BJ (cell line): ENCODE measurements around the gene ARAP1. TPM values are rescaled to one million over a fixed set of nuclear protein-coding genes. Genes with fewer than 3 reads are reported as not detected.

ENCODE experiments used
- CTCF ChIA-PET: fragments of 350-600 bp; formaldehyde crosslinking; extraction: SDS; loops from one replicate; lab custom pipeline; 2021; ENCODE audit warnings: antibody characterized with exemption, inconsistent platforms; lab: Yijun Ruan, JAX
- POLR2A ChIA-PET: fragments of 300-600 bp; sonication (Branson Sonifier 250); formaldehyde crosslinking; extraction: SDS; loops from one replicate; lab custom pipeline; 2021; ENCODE audit warnings: antibody characterized with exemption; lab: Charles Lee
- DNase-seq: peaks from one replicate; pipeline ENCODE4 v3.0.0-alpha.2; 2011; ENCODE audit warnings: low read depth
- H3K27me3 ChIP-seq: 2 replicates; pipeline ENCODE4 v1.6.0; 2011; ENCODE audit warnings: low read length; ENCODE audit not compliant: control insufficient read depth, insufficient read depth
- H3K36me3 ChIP-seq: 2 replicates; pipeline ENCODE4 v1.5.1; 2011; ENCODE audit warnings: low read length; ENCODE audit not compliant: control insufficient read depth, insufficient read depth
- H3K4me3 ChIP-seq: 2 replicates; pipeline ENCODE4 v1.5.1; 2011; ENCODE audit warnings: low read depth, mild to moderate bottlenecking, control low read depth, low read length
- polyA plus RNA-seq: library from polyadenylated mRNA; depleted of rRNA; stranded (reverse); fragments of >200 nt; gene quantifications from 2 replicates; pipeline ENCODE4 v1.2.3, GENCODE V29; 2011
- TF ChIP-seq, protein P1 (sequence below): IDR thresholded peaks from 2 replicates; pipeline ENCODE4 v1.5.1; 2011; ENCODE audit warnings: low read depth, mild to moderate bottlenecking, control low read depth, inconsistent platforms, low read length, moderate library complexity; ENCODE audit not compliant: insufficient read depth

The ARAP1 gene
- polyA plus RNA-seq, 1 experiment: 74.5 TPM

DNA sequence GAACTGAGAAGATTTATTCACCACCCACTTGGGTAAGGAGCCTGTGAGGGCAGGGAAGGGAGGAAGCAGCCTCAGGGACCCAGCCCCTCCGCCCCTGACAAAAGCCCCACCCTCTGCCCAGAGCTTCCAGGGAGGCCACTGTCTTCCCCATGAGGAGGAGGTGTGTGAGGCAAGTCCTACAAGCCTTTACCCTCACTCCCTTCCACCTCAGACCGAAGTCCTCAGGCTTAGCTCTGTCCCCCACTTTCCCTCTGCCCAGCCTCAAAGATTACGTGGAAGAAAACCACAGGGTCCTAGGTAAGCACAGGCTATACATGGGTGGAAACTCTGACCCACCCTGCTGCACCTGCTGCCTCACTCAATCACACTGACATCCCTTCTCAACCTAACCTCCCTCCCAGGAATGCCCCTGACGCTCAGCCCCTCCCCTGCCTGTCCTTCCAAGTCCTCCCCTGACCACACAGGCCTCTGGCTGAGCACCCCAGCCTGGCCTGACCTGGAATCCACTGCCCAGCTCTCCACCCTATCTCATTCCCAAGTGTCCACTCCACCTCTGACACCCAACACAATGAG is 3.6 kb upstream of the ARAP1 start:
- Histone ChIP-seq H3K27me3 (no peaks in the 10 kb centered on the region), H3K4me3 (no peak overlapping the region), H3K36me3 (no peaks in the 10 kb centered on the region)
- no peak for DNase-seq
- ChIA-PET CTCF (no interaction called here), POLR2A (no interaction called here)
- TF ChIP-seq, protein P1, sequence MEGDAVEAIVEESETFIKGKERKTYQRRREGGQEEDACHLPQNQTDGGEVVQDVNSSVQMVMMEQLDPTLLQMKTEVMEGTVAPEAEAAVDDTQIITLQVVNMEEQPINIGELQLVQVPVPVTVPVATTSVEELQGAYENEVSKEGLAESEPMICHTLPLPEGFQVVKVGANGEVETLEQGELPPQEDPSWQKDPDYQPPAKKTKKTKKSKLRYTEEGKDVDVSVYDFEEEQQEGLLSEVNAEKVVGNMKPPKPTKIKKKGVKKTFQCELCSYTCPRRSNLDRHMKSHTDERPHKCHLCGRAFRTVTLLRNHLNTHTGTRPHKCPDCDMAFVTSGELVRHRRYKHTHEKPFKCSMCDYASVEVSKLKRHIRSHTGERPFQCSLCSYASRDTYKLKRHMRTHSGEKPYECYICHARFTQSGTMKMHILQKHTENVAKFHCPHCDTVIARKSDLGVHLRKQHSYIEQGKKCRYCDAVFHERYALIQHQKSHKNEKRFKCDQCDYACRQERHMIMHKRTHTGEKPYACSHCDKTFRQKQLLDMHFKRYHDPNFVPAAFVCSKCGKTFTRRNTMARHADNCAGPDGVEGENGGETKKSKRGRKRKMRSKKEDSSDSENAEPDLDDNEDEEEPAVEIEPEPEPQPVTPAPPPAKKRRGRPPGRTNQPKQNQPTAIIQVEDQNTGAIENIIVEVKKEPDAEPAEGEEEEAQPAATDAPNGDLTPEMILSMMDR: no peak

DNA sequence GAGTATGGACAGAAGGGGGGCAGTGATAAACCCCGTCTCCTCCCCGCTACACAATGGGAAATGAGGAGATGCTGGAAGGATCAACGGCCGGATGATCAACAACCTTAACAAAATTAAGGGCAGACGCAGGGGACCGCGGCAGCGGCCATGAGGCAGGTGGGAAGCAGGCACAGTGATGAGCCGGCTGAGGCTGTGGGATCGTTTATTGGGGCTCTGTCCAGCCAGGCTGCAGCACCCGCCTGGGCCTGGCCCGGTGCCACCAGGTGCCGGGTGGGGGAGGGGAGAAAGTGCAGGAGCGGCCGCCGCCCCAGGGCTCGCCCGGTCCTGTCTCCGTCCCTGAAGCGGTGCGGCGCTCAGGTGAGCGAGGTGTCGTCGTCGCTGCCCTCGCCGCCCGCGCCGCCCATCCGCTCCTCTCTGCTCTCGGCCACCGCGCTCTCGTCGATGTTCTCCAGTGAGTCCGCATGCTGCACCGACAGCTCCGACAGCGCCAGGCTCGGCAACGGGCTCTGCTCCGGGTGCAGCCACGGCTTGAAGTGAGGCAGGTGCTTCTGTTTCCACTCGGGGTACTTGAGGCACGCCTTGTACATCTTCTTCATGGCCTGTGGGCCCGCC is 2.4 kb upstream of the ARAP1 start:
- Histone ChIP-seq H3K36me3 (no peaks in the 10 kb centered on the region), H3K4me3 (no peak overlapping the region), H3K27me3 (no peaks in the 10 kb centered on the region)
- TF ChIP-seq, protein P1: no peak
- ChIA-PET CTCF (no interaction called here), POLR2A (no interaction called here)
- no peak for DNase-seq

DNA sequence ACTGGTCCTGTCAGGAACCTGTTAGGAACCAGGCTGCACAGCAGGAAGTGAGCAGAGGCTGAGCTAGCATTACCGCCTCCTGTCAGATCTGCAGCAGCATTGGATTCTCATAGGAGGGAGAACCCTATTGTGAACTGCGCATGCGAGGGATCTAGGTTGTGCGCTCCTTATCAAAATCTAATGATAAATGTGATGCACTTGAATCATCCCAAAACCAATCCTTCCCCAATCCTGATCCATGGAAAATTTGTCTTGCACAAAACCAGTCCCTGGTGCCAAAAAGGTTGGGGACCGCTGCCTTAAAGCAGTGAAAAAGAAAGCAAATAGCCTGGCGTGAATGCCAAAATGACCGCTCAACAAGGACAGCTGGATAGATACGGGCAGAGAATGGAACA is 1.9 kb upstream of the ARAP1 start:
- no peak overlapping the region for H3K4me3 ChIP-seq
- POLR2A ChIA-PET: no interaction called here

DNA sequence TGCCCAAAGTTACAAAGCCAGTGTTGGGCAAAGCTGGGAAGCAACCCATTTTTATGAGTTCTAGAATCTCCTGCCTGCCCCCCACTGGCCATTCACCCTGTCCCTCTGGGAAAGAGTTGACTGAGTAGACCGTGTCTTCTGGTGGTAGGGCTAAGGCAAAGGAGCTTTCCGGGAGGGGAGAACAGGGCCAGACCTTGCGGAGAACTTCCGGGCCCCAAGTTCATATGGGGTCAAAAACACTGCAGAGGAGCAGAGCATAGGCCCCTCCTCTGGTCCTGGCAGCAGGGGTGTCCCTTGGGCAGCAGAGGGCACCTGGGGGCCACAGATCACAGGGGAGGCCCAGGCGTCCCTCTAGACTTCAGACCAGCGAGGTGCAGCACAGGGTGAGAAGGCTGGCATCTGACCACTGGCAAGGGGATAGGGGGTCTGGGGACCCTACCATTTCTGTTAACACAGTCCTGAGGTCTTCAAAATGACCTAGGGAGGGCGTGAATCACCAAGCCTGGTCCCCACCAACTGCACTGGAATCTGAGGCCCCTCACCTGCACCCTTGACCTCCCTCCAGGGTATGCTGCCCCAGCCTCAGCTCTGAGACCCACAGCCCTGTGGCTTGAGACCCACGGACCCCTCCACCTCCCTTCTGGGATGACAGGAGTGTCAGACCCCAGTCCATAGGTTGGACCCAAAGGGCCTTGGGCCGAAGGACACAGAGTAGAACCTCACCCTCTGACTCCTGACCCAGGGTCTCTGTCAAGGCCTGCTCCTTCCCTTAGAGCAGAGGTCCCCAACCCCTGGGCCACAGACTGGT is 1.3 kb upstream of the ARAP1 start:
- ChIA-PET POLR2A (no interaction called here), CTCF (interaction anchor here (0.9 to 1.3 kb wide), 4 partner anchors 12 to 424 kb away, joined by 3 to 4 read pairs (median 4); partner anchors contain the start of gene STARD10)
- DNase-seq: no peak
- no peaks in the 10 kb centered on the region for H3K27me3 ChIP-seq
- H3K4me3 ChIP-seq: no peak overlapping the region
- no peaks in the 10 kb centered on the region for H3K36me3 ChIP-seq
- TF ChIP-seq, protein P1: no peak

More for the DNA sequence above, 1.9 kb upstream of the ARAP1 start:
- CTCF ChIA-PET: interaction anchor here (1.3 kb wide), 1 partner anchor 11 kb away, joined by 4 read pairs; no protein-coding TSS in a partner anchor
- no peak for DNase-seq
- TF ChIP-seq, protein P1: no peak
- no peaks in the 10 kb centered on the region for H3K36me3 ChIP-seq
- no peaks in the 10 kb centered on the region for H3K27me3 ChIP-seq
